ENCODE results near the gene EVX2. TPM values are rescaled to one million over a fixed set of nuclear protein-coding genes. Genes with fewer than 3 reads are reported as not detected.
A peak's percentile ranks its signal among the peaks of the same experiment; 100 is the strongest.

Gene EVX2
- total RNA-seq, 5 donors from 2014 or later (not counting 1 experiment from before 2014, with no cell fraction given): not detected

GRCh38 chr2:176104316-176105077 lies 20.7 kb upstream of the EVX2 start:
- ATAC-seq (replicated peaks in 1 of 4) (no peak), DNase-seq (no peak)
- Histone ChIP-seq H3K27me3 (replicated peaks in 1 of 2; ENCODE audit: control insufficient read depth in 2 of 2, extremely low read depth in 1 of 2, insufficient read depth in 2 of 2, low read length in 1 of 2) (peaks cover 32 to 85% of the 10 kb centered on the region in 2 experiments), H3K27ac (ENCODE audit: low read length) (no peak overlapping the region), H3K36me3 (ENCODE audit: control insufficient read depth in 2 of 2, extremely low read depth in 1 of 2, insufficient read depth in 1 of 2, low read length in 1 of 2) (no peaks in the 10 kb centered on the region), H3K4me3 (ENCODE audit: control insufficient read depth in 1 of 2, extremely low read depth in 1 of 2, low read length in 1 of 2) (no peak overlapping the region), H3K9me3 (no peaks in the 10 kb centered on the region), H3K4me1 (ENCODE audit: control insufficient read depth in 1 of 2, extremely low read depth in 1 of 2, insufficient read depth in 2 of 2, low read length in 2 of 2) (peaks cover 4 to 18% of the 10 kb centered on the region in 2 experiments)
- peaks cover 26 to 37% (median 30%) of the 10 kb centered on the region in 3 donors for H3K4me1 Mint-ChIP-seq
- ChIA-PET POLR2A (no interaction called here), CTCF (no interaction called here)
- no peaks in the 10 kb centered on the region for H3K9me3 Mint-ChIP-seq
- H3K36me3 Mint-ChIP-seq: no peaks in the 10 kb centered on the region
- WGBS (ENCODE audit: insufficient coverage): 13% methylated on average over 48 of the region's 56 CpGs
- peak overlapping the region in 1 of 3 donors; percentile 68 for H3K4me3 Mint-ChIP-seq
- peaks cover 70 to 80% of the 10 kb centered on the region in 2 donors for H3K27me3 Mint-ChIP-seq
- H3K27ac Mint-ChIP-seq: no peak overlapping the region

DNA sequence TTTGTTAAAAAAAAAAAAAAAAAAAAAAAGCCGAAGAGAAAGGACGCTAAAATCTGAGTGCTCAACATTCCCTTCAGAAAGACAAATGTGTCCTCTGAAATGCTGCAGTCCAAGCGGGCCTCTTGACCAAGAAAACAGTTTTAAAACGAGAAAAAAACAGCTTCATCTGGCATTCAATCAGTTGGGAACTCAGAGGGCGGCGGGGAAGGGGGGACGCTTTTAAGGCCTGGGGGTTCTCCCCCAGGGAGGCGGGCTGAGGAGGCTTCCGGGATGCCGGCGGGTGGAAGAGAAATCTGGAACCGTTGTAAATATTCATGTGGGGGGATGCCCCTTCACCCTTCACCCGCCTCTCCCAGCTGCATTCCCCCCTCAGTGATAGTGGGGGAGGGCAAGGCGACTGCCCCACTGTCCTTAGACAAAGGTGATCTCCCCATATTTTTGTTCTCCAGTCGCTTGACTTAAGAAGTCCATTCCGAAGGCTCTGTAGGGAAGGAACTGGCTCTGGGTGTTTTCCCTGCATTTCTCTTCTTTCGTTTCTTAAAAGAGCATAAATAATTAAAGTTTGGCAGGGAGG lies 20.1 kb upstream of the EVX2 start:
- H3K27ac Mint-ChIP-seq: no peak overlapping the region
- POLR2A ChIA-PET: no interaction called here

DNA sequence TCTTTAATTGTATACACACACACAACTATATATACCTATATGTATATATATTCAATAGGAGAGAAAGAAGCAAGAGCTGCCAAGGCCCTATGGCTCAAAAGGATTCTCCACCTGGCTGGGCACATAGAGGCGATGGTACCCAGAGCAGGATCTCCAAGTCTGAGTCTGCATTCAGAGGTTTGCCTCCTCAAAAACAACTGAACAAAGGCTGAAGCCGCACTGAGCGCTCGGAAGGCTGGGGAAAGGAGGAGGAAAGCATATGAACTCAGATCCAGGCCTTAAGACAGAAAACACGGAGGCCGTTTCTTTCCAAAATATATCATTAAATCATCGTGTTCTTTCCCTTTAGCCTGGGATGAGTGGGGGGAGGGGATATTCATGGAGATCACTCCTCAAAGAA lies 19.4 kb upstream of the EVX2 start:
- DNase-seq: no peak
- peaks cover 4 to 18% of the 10 kb centered on the region in 2 experiments for H3K4me1 ChIP-seq (ENCODE audit: control insufficient read depth in 1 of 2, extremely low read depth in 1 of 2, insufficient read depth in 2 of 2, low read length in 2 of 2)
- Mint-ChIP-seq H3K36me3 (no peaks in the 10 kb centered on the region), H3K9me3 (no peaks in the 10 kb centered on the region), H3K4me3 (peak overlapping the region in 1 of 3 donors; percentile 8), H3K27me3 (peaks cover 70 to 82% of the 10 kb centered on the region in 2 donors), H3K4me1 (peaks cover 19 to 27% (median 23%) of the 10 kb centered on the region in 3 donors), H3K27ac (no peak overlapping the region)
- H3K27ac ChIP-seq (ENCODE audit: low read length): no peak overlapping the region
- H3K4me3 ChIP-seq (ENCODE audit: control insufficient read depth in 1 of 2, extremely low read depth in 1 of 2, low read length in 1 of 2): no peak overlapping the region
- peaks cover 27 to 85% of the 10 kb centered on the region in 2 experiments for H3K27me3 ChIP-seq (replicated peaks in 1 of 2; ENCODE audit: control insufficient read depth in 2 of 2, extremely low read depth in 1 of 2, insufficient read depth in 2 of 2, low read length in 1 of 2)
- ChIA-PET POLR2A (interaction anchor here in 1 of 2 donors (1.1 kb wide), 1 partner anchor 21 kb away, joined by 3 read pairs; no protein-coding TSS in a partner anchor), CTCF (interaction anchor here in 1 of 2 donors (0.5 kb wide), 1 partner anchor 43 kb away, joined by 3 read pairs; no protein-coding TSS in a partner anchor)
- ATAC-seq (replicated peaks in 1 of 4): no peak
- H3K36me3 ChIP-seq (ENCODE audit: control insufficient read depth in 2 of 2, extremely low read depth in 1 of 2, insufficient read depth in 1 of 2, low read length in 1 of 2): no peaks in the 10 kb centered on the region
- WGBS (ENCODE audit: insufficient coverage): no CpG with 5 or more reads among the region's 7 CpGs
- H3K9me3 ChIP-seq: no peaks in the 10 kb centered on the region

More for the DNA sequence above, 20.1 kb upstream of the EVX2 start:
- Histone ChIP-seq H3K9me3 (no peaks in the 10 kb centered on the region), H3K27me3 (replicated peaks in 1 of 2; ENCODE audit: control insufficient read depth in 2 of 2, extremely low read depth in 1 of 2, insufficient read depth in 2 of 2, low read length in 1 of 2) (peaks cover 28 to 85% of the 10 kb centered on the region in 2 experiments), H3K4me3 (ENCODE audit: control insufficient read depth in 1 of 2, extremely low read depth in 1 of 2, low read length in 1 of 2) (no peak overlapping the region), H3K36me3 (ENCODE audit: control insufficient read depth in 2 of 2, extremely low read depth in 1 of 2, insufficient read depth in 1 of 2, low read length in 1 of 2) (no peaks in the 10 kb centered on the region), H3K4me1 (ENCODE audit: control insufficient read depth in 1 of 2, extremely low read depth in 1 of 2, insufficient read depth in 2 of 2, low read length in 2 of 2) (peaks cover 4 to 18% of the 10 kb centered on the region in 2 experiments), H3K27ac (ENCODE audit: low read length) (no peak overlapping the region)
- ATAC-seq (replicated peaks in 1 of 4): no peak
- H3K27me3 Mint-ChIP-seq: peaks cover 70 to 80% of the 10 kb centered on the region in 2 donors
- 13% methylated on average over 3 of the region's 17 CpGs for WGBS (ENCODE audit: insufficient coverage)
- H3K9me3 Mint-ChIP-seq: no peaks in the 10 kb centered on the region
- peak overlapping the region in 1 of 3 donors; percentile 68 for H3K4me3 Mint-ChIP-seq
- no peak for DNase-seq
- no peaks in the 10 kb centered on the region for H3K36me3 Mint-ChIP-seq
- CTCF ChIA-PET: no interaction called here
- H3K4me1 Mint-ChIP-seq: peaks cover 21 to 30% (median 24%) of the 10 kb centered on the region in 3 donors

DNA sequence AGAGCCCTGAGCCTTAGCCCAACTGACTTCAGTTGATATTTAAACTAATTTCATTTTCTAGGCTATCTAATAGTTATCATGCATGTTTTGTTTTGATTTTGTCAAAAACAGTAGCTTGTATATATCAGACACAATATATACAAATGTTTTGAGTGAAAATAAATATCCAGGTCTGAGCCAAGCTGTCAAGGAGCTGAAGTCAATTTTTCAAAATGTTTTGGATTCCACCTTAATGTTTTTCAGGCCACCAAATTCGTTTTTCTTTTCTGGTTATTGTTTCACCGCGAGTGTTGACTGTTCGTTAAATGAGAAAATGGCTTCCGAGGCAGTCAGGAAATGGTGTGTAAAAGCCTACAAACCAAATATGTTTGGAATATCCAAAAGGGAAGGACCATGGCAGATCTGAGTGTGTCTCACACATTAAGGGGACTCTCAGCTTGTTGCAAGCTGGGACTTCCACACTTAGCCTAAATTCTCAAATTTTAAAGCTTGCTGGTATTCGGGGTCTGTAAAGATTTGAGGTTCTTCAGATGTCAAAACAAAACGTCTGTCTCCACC lies 18.6 kb upstream of the EVX2 start:
- Mint-ChIP-seq H3K9me3 (no peaks in the 10 kb centered on the region), H3K27me3 (peaks cover 78 to 88% of the 10 kb centered on the region in 2 donors), H3K4me3 (no peak overlapping the region), H3K27ac (peak overlapping the region in 1 of 2 donors; percentile 32), H3K4me1 (peaks cover 23 to 35% (median 28%) of the 10 kb centered on the region in 3 donors), H3K36me3 (no peaks in the 10 kb centered on the region)
- 0% methylated on average over 1 of the region's 7 CpGs for WGBS (ENCODE audit: insufficient coverage)
- CTCF ChIA-PET: interaction anchor here (0.5 to 1.4 kb wide), 3 partner anchors 29 to 42 kb away, joined by 3 to 4 read pairs (median 3); no protein-coding TSS in a partner anchor
- no peak for DNase-seq
- H3K27ac ChIP-seq (ENCODE audit: low read length): no peak overlapping the region
- POLR2A ChIA-PET: interaction anchor here (0.6 to 1.1 kb wide), 2 partner anchors 20 to 24 kb away, joined by 3 read pairs; no protein-coding TSS in a partner anchor
- H3K27me3 ChIP-seq (replicated peaks in 1 of 2; ENCODE audit: control insufficient read depth in 2 of 2, extremely low read depth in 1 of 2, insufficient read depth in 2 of 2, low read length in 1 of 2): peaks cover 27 to 92% of the 10 kb centered on the region in 2 experiments
- no peaks in the 10 kb centered on the region for H3K36me3 ChIP-seq (ENCODE audit: control insufficient read depth in 2 of 2, extremely low read depth in 1 of 2, insufficient read depth in 1 of 2, low read length in 1 of 2)
- no peak for ATAC-seq (replicated peaks in 1 of 4)
- no peak overlapping the region for H3K4me3 ChIP-seq (ENCODE audit: control insufficient read depth in 1 of 2, extremely low read depth in 1 of 2, low read length in 1 of 2)
- peaks cover 4 to 25% of the 10 kb centered on the region in 2 experiments for H3K4me1 ChIP-seq (ENCODE audit: control insufficient read depth in 1 of 2, extremely low read depth in 1 of 2, insufficient read depth in 2 of 2, low read length in 2 of 2)
- no peaks in the 10 kb centered on the region for H3K9me3 ChIP-seq

DNA sequence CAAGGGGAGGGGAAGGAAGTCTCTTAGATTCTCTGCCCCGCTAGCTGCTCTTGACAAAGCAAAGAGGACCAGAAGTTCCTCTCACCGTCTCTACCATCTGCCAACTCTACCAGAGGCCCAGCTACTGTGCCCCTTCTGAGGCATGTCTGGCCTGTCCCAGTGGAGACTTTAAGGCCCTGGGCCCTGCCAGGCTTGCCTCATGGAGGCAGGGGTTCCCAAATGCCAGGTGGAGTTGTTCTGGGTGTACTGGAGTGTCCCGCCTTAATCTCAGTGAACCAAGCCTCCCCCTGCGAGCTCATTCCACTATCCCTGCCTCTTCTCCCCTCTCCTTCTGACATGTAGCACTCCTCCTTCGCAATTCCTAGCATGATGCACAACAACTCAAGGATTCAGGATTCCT lies 18.1 kb upstream of the EVX2 start:
- peaks cover 83 to 91% of the 10 kb centered on the region in 2 donors for H3K27me3 Mint-ChIP-seq
- no peaks in the 10 kb centered on the region for H3K36me3 ChIP-seq (ENCODE audit: control insufficient read depth in 2 of 2, extremely low read depth in 1 of 2, insufficient read depth in 1 of 2, low read length in 1 of 2)
- H3K4me1 ChIP-seq (ENCODE audit: control insufficient read depth in 1 of 2, extremely low read depth in 1 of 2, insufficient read depth in 2 of 2, low read length in 2 of 2): peaks cover 10 to 26% of the 10 kb centered on the region in 2 experiments
- no peak overlapping the region for H3K27ac ChIP-seq (ENCODE audit: low read length)
- H3K9me3 ChIP-seq: no peaks in the 10 kb centered on the region
- H3K36me3 Mint-ChIP-seq: no peaks in the 10 kb centered on the region
- peaks cover 25 to 40% (median 31%) of the 10 kb centered on the region in 3 donors for H3K4me1 Mint-ChIP-seq
- ATAC-seq (replicated peaks in 1 of 4) (no peak), DNase-seq (no peak)
- peak overlapping the region in 1 of 2 donors; percentile 32 for H3K27ac Mint-ChIP-seq
- CTCF ChIA-PET: interaction anchor here (0.5 to 1.4 kb wide), 3 partner anchors 30 to 32 kb away, joined by 3 to 4 read pairs (median 4); no protein-coding TSS in a partner anchor
- H3K9me3 Mint-ChIP-seq: no peaks in the 10 kb centered on the region
- H3K4me3 ChIP-seq (ENCODE audit: control insufficient read depth in 1 of 2, extremely low read depth in 1 of 2, low read length in 1 of 2): no peak overlapping the region
- WGBS (ENCODE audit: insufficient coverage): 37% methylated on average over 3 of the region's 5 CpGs
- POLR2A ChIA-PET: no interaction called here
- H3K4me3 Mint-ChIP-seq: no peak overlapping the region
- H3K27me3 ChIP-seq (replicated peaks in 1 of 2; ENCODE audit: control insufficient read depth in 2 of 2, extremely low read depth in 1 of 2, insufficient read depth in 2 of 2, low read length in 1 of 2): peaks cover 29 to 93% of the 10 kb centered on the region in 2 experiments

- H3K4me1 ChIP-seq (ENCODE audit: control insufficient read depth in 1 of 2, extremely low read depth in 1 of 2, insufficient read depth in 2 of 2, low read length in 2 of 2): peaks cover 8 to 26% of the 10 kb centered on the region in 2 experiments
- Mint-ChIP-seq H3K27me3 (peaks cover 86 to 94% of the 10 kb centered on the region in 2 donors), H3K4me3 (no peak overlapping the region), H3K9me3 (no peaks in the 10 kb centered on the region), H3K4me1 (peaks cover 27 to 42% (median 33%) of the 10 kb centered on the region in 3 donors), H3K36me3 (no peaks in the 10 kb centered on the region), H3K27ac (no peak overlapping the region)
- POLR2A ChIA-PET: no interaction called here
- H3K36me3 ChIP-seq (ENCODE audit: control insufficient read depth in 2 of 2, extremely low read depth in 1 of 2, insufficient read depth in 1 of 2, low read length in 1 of 2): no peaks in the 10 kb centered on the region
- H3K27me3 ChIP-seq (replicated peaks in 1 of 2; ENCODE audit: control insufficient read depth in 2 of 2, extremely low read depth in 1 of 2, insufficient read depth in 2 of 2, low read length in 1 of 2): peaks cover 31 to 92% of the 10 kb centered on the region in 2 experiments
- H3K9me3 ChIP-seq: no peaks in the 10 kb centered on the region
- no peak overlapping the region for H3K4me3 ChIP-seq (ENCODE audit: control insufficient read depth in 1 of 2, extremely low read depth in 1 of 2, low read length in 1 of 2)
- no peak for ATAC-seq (replicated peaks in 1 of 4)
- no CpG with 5 or more reads among the region's 2 CpGs for WGBS (ENCODE audit: insufficient coverage)
- CTCF ChIA-PET: interaction anchor here (0.5 to 1.4 kb wide), 4 partner anchors 24 to 33 kb away, joined by 3 to 4 read pairs (median 4); no protein-coding TSS in a partner anchor
- DNase-seq: no peak
- H3K27ac ChIP-seq (ENCODE audit: low read length): no peak overlapping the region
Measured at GRCh38 chr2:176101216-176101830, 17.6 kb upstream of the EVX2 start.
